Stimulated activated CD4-positive, alpha-beta T cell treated with anti-CD3 and anti-CD28 coated beads, Interleukin-2, amount 100 ng/mL, for 4 hours (primary cell): ENCODE results near the gene FAM111A.
A peak's percentile ranks its signal among the peaks of the same experiment; 100 is the strongest.

Experiments
- DNase-seq: peaks from one replicate; pipeline ENCODE4 v3.0.0-alpha.2; 2020; ENCODE audit warnings: low read depth

FAM111A gene

DNA sequence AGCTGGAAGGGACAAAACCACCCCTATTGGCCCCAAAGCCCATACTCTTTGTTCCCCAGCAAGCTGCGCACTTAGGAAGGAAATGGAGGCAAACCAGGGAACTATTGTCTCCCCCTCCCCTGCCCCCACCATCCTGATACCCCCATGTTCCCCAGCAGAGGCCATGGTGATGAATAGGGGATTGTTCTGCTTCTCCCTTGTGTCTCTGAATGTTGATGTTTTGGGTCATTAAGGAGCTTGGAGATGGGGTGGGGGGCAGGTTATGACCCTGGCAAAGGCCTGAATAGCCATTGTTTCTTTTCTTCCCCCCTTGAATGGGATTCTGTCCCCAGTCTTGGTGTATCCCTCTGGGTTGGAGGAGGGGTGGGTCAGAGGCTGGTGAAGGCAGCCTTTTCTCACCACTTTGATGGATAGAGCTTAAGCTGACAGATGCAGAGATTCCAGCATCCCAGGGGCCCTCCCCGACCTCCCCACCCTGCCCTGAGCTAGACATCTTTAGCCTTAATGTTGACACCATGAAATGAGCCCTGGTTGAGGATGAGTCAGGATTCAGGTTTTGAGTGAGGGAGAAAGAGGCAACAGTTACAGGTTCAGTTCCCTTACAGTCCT, 37.6 kb downstream of the FAM111A start:
- no peak for DNase-seq

DNA sequence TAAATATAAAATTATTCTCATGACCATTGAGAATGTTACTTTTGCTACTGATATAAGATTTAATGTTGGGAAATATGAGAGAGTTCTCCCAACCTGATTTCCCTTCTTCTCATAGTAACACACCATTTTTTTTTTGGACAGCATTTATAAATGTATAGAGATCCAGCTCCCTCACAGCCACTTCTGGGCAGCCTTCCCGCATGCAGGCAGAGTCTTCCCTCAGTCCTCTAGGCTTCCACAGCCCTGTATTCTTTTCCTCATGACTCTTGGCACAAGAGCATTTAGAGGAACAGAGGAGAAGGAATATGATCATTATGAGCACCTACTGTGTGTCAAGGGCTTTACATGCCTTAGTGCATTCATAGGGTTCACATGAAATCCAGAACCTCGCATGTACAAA, 38.3 kb downstream of the FAM111A start:
- DNase-seq: no peak

GRCh38 chr11:59181746-59182456, 39.2 kb downstream of the FAM111A start:
- DNase-seq: no peak

DNA sequence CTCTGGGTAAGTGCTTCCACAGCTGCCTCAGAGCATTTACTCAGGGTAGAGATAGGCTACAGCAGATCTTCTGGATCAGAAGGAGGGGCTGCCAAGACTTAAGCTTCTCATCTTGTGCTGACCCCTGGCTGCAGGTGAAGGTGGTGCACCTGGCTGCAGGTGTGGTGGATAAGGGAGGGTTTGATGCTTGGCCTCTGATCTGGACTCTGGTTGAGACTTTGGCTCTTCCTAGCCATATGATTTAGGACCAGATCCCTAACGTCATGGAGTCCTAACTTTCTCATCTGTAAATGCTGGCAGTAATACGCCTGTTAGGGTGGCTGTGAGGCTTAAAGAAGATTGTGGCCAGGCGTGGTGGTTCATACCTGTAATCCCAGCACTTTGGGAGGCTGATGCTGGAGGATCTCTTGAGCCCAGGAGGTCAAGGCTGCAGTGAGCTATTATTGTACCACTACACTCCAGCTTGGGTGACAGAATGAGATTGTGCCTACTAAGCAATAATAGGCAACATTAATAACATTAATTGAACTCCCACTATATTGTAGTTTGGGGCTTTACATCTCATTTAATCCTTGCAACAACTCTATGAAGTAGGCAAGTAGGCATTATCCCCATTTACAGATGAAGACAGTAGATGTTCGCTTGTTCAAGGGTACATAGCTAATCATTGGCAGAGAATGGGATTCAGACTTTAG, 39.9 kb downstream of the FAM111A start:
- no peak for DNase-seq

GRCh38 chr11:59183771-59184170, 41.1 kb downstream of the FAM111A start:
- DNase-seq: no peak

GRCh38 chr11:59184691-59185339, 42.2 kb downstream of the FAM111A start:
- no peak for DNase-seq

GRCh38 chr11:59185386-59185945, 42.8 kb downstream of the FAM111A start:
- no peak for DNase-seq

DNA sequence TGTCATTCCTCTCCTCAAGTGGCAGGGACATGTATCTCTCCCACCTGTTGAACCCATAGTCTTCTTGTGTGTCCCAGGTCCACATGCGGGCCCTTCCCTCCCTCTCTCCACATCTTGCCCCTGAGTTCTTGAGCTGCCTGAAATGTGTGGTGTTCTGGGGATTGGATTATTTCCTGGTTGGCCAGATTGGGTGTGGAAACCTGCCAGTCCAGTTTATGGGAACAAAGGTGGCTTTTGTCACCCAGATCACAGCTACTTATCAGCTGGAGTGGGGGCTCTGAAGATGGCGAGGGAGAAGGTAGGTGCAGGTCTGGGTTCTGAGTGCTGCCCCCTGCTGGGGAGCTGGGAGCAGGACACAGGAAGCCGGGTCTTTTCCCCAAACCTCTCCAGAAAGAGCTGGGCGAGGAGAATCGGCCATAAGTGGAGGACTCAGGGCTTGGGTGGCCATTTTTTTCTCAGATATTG, 43.5 kb downstream of the FAM111A start:
- DNase-seq: peak; percentile 13

DNA sequence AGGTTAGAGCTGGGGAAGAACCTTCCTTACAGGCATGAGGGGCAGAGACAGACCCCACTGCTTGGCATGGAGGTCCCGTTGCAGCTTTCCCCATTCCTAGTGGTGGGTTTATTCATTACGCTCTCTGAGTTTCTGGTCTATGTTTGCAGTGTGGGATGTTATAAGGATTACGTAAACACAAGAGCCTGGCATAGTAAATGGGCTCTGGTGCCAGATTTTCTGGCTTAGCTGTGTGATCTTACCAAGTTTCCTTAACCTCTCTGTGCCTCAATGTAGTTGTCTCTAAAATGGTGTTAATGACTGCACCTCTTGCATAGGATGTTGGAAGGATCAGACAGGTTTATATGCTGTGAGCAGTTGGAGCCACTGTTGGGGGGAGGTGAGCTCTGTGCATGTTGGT, 44.4 kb downstream of the FAM111A start:
- no peak for DNase-seq

- no peak for DNase-seq
These were observed 44.9 kb downstream of the FAM111A start for GRCh38 chr11:59187587-59187986.

- DNase-seq: no peak
These were observed 46.3 kb downstream of the FAM111A start for GRCh38 chr11:59188954-59189353.

- no peak for DNase-seq
These were observed 47.3 kb downstream of the FAM111A start for GRCh38 chr11:59189986-59190385.

GRCh38 chr11:59191095-59191494, 48.4 kb downstream of the FAM111A start:
- no peak for DNase-seq

- DNase-seq: no peak
These were observed 49.2 kb downstream of the FAM111A start for GRCh38 chr11:59191890-59192289.

- no peak for DNase-seq
These were observed 49.9 kb downstream of the FAM111A start for GRCh38 chr11:59192446-59193020.

DNA sequence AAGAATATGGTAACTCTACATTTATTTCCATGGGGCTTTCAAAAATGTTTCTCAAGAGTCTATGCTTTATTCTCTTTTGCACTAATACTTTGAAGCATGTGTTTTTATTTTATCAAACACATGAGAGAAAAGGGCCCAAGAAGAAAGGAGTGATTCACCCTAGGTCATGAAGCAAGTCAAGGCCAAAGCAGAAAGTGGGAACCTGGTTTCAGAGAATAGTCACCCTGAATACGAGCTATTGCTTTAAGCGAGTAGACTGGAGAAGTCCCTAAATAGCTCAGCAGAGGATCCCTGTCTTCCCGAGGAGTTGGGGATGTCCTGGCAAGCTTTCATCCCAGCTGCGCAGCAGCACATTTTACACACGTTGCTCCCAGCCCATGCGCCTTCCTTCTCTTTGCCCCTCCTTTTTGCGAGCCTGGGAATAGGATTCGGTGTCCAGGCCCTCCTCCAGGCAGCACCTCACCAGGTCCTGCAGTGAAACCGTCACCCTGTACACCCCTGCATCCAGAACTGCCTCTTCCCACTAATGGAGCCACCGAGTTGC, 51.0 kb downstream of the FAM111A start:
- DNase-seq: no peak

- no peak for DNase-seq
These were observed 52.9 kb downstream of the FAM111A start for GRCh38 chr11:59195586-59195985.

DNA sequence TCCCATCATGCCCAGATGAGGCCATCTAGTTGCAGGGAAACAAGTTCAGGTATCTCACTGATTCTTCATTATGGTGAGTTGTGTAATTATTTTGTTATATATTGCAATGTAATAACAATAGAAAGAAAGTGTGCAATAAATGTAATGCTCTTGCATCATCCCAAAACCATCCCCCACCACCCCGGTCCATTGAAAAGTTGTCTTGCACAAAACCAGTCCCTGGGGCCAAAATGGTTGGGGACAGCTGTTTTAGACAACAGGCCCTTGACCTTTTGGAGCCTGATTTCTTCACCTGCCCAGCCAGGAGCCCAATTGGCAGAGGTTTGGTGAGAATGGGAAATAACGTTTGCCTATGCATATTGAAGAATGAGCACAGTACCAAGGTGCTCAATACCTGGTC, 54.1 kb downstream of the FAM111A start:
- DNase-seq: no peak

DNA sequence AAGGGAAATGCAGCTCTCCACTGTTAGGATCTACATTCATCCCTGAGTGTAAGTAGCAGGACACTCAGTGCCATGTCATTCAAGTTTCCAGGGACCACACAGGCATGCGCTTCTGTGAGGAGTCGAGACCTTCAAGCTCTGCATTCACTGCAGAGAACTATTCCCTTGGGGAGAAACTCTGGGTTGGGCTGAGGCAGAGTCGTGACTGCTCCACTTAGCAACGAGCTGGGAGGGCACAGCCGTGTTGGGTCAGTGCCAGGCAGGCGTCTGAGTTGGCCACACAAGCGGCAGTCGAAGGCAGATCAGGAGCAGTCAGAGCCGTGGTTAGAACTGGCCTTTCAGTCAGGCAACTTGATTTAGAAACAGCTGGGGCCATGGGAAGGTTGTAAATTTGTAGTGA, 55.3 kb downstream of the FAM111A start:
- no peak for DNase-seq

DNA sequence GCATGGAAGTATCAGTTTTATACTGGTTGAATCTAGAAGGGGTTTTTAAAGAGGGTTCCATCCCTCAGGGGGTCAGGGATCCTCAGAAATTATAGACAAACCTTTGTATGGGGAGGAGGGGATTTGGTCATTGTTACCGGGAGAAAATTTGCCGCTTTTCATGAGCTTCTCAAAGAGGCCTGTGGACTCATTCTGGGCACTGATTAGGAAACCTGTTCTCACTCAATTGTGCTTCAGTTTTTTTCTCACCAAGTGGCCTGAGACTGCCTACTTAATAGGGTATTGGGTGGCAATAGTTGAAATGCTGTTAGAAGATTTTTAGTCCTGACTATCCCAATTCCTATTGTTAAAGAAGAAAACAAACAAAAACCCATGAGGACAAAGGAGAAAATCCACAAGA, 56.1 kb downstream of the FAM111A start:
- DNase-seq: no peak

- DNase-seq: no peak
These were observed 57.1 kb downstream of the FAM111A start for GRCh38 chr11:59199546-59200422.
